RWPE1 (cell line): ENCODE data around the gene VTI1A.
"Not testable (repeated sequence)": the region's sequence is repeated elsewhere in the genome, so short reads cannot be mapped to it uniquely, and the experiment has no call there.

ENCODE experiments used
- CTCF ChIA-PET: fragments of 350-600 bp; sonication (Branson Sonifier 250); formaldehyde crosslinking; extraction: SDS; loops from one replicate; lab custom pipeline; 2021; lab: Yijun Ruan, JAX
- POLR2A ChIA-PET: fragments of 400-600 bp; formaldehyde crosslinking; extraction: SDS; loops from one replicate; lab custom pipeline; 2020; ENCODE audit warnings: antibody characterized with exemption; ENCODE audit not compliant: low non-redundant PET; lab: Yijun Ruan, JAX
- DNase-seq: peaks from one replicate; pipeline ENCODE4 v3.0.0; 2012; ENCODE audit warnings: low spot score
- H3K27ac ChIP-seq: fragments of 450-650 bp; 2 replicates; pipeline ENCODE4 v1.5.1; 2017
- CTCF ChIP-seq: fragments of 450-650 bp; conservative IDR thresholded peaks from 2 replicates; pipeline ENCODE4 v1.5.1; 2017; ENCODE audit warnings: low read depth, mild to moderate bottlenecking

VTI1A gene

DNA sequence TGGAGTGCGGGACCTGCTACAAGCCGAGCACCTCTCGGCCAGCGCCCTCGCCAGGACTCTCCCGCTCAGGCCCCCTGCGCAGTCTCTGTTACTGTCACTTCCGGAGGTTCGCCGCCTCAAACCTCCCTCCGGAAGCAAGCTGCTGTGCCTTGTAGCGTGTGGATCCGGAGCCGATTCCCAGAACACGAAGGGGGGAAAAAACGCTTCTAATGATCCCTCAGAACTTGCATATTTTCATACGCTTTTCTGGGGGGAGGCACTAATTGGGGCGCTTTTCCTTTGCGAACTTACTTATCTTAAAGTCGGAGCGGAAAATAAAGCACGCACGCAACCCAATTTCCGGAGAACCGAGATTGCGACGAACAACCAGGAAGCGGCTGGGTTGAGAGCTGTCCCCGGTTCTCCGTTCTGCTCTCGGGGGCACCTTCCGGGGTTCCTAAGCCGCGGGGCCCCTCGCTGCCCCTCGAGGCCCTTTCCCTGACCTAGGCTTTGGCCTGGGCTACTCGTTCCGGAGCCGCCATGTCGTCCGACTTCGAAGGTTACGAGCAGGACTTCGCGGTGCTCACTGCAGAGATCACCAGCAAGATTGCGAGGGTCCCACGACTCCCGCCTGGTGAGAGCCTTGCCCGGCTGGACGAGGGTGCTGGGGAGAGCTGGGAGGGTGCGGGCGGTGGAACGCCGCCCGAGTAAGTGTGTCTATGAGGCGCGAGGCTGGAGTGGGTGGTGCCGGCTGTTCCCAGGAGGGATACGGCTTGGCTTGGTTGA lies at the start of gene VTI1A, which contains the start of gene ZDHHC6:
Gene VTI1A, plus strand, starts transcription at position 361 of the 765 bp plus-strand sequence. Its CDS starts 159 bp downstream, at position 520.
Gene ZDHHC6, minus strand, starts transcription at position 60 of the 765 bp plus-strand sequence. CDS start 1,478 bp downstream, outside the sequence.
- peak; percentile 84 for DNase-seq
- CTCF ChIA-PET: interaction anchor here (0.6 to 2.1 kb wide), 8 partner anchors 12 to 483 kb away, joined by 3 to 7 read pairs (median 4); no protein-coding TSS in a partner anchor
- POLR2A ChIA-PET: no interaction called here
- no peak for TF ChIP-seq CTCF
- peak within 1 kb of the TSS; percentile 91 for H3K27ac ChIP-seq

DNA sequence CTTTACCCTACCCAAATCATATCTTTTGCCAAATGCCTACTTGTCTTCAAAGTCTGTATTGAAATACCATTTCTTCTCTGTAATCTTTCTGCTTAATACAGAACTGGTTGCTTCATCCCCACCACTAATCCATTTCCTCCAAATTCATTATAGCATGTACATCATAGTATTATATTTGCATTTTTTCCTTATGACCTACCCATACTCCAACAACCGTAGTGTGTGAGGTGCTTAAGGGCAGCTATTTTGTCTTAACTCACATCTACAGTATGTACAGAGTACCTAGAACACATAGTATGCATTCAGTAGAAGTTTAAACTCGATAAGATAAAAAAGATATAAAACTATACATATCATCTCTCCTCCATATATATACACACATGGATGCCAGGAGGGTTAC lies 49.4 kb upstream of the VTI1A start:
- TF ChIP-seq CTCF: no peak
- POLR2A ChIA-PET: no interaction called here
- no peak overlapping the region for H3K27ac ChIP-seq
- DNase-seq: no peak
- CTCF ChIA-PET: no interaction called here

- ChIA-PET CTCF (interaction anchor here (0.8 to 1.2 kb wide), 2 partner anchors 70 to 536 kb away, joined by 3 read pairs; no protein-coding TSS in a partner anchor), POLR2A (no interaction called here)
- TF ChIP-seq CTCF: no peak
- DNase-seq: no peak
- no peak overlapping the region for H3K27ac ChIP-seq
Measured at GRCh38 chr10:112402917-112403316, 44.1 kb upstream of the VTI1A start.

DNA sequence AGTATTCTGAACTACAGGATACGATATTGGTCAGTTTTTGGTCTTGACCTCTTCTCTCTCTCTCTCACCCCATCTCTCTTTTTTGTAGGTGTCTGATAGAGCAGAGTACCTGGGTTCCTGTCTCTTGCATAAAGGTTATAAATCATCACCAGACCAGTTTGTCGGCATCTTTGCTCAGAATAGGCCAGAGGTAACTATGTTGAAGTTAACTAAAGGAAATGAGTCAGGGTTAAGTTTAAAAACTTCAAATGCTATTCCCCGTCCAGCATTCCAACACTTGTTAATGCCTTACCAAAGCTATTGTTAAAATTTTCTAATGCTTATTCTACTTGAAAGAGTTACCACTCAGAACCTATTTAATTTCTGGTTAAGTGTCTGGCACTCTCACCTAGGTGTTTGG lies 42.4 kb upstream of the VTI1A start:
- no peak for TF ChIP-seq CTCF
- CTCF ChIA-PET: no interaction called here
- peak; percentile 68 for DNase-seq
- H3K27ac ChIP-seq: no peak overlapping the region
- POLR2A ChIA-PET: no interaction called here

GRCh38 chr10:112406806-112407205 lies 40.2 kb upstream of the VTI1A start:
- POLR2A ChIA-PET, DNase-seq, CTCF ChIA-PET, H3K27ac ChIP-seq: not testable (repeated sequence)

DNA sequence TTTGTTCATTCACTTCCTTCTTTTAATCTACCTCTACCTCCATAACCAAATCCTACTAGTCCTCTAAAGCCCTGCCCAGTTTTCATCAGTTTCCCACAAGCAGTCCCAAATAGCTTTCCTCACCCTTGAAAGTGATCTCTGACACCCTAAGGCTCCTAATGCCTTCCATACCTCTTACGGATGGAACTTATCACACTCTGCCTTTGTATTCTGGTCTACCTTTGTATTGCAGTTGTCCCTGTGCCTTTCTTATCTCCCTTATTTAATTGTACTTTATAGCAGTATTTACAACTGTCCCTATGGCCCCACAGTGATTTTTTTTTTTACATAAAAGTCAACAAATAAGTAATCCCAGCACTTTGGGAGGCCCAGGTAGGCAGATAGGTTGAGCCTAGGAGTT lies 39.3 kb upstream of the VTI1A start:
- no peak for TF ChIP-seq CTCF
- H3K27ac ChIP-seq: no peak overlapping the region
- no peak for DNase-seq
- ChIA-PET CTCF (no interaction called here), POLR2A (no interaction called here)

- ChIA-PET POLR2A (no interaction called here), CTCF (interaction anchor here (0.8 kb wide), 1 partner anchor 109 kb away, joined by 5 read pairs; no protein-coding TSS in a partner anchor)
- DNase-seq: no peak
- TF ChIP-seq CTCF: no peak
- no peak overlapping the region for H3K27ac ChIP-seq
Measured at GRCh38 chr10:112409299-112409698, 37.7 kb upstream of the VTI1A start.
